Caki2 (cell line): Measurements from ENCODE around the gene BRD3OS. TPM values are rescaled to one million over a fixed set of nuclear protein-coding genes. Genes with fewer than 3 reads are reported as not detected.

Experiments used
- DNase-seq: peaks from one replicate; pipeline ENCODE4 v3.0.0-alpha.2; 2015; ENCODE audit warnings: low read depth
- in situ Hi-C: cut with HindIII; loops from 2 replicates; pipeline ENCODE4 v1.10.0; 2016; ENCODE audit warnings: low sequenced_read_pairs, low pct_unique_long_range_greater_than_20kb, mixed read lengths
- total RNA-seq: library from RNA; depleted of rRNA; stranded (reverse); fragments of >200 nt; shearing (Covaris generic); gene quantifications from 2 replicates; pipeline ENCODE4 v1.2.3, GENCODE V29; 2014; ENCODE audit warnings: low replicate concordance

BRD3OS gene
- total RNA-seq, 1 experiment from 2014 or later: 27.1 TPM

- peak; percentile 51 for DNase-seq
Measured at GRCh38 chr9:134055981-134056461, 30.7 kb downstream of the BRD3OS start.

DNA sequence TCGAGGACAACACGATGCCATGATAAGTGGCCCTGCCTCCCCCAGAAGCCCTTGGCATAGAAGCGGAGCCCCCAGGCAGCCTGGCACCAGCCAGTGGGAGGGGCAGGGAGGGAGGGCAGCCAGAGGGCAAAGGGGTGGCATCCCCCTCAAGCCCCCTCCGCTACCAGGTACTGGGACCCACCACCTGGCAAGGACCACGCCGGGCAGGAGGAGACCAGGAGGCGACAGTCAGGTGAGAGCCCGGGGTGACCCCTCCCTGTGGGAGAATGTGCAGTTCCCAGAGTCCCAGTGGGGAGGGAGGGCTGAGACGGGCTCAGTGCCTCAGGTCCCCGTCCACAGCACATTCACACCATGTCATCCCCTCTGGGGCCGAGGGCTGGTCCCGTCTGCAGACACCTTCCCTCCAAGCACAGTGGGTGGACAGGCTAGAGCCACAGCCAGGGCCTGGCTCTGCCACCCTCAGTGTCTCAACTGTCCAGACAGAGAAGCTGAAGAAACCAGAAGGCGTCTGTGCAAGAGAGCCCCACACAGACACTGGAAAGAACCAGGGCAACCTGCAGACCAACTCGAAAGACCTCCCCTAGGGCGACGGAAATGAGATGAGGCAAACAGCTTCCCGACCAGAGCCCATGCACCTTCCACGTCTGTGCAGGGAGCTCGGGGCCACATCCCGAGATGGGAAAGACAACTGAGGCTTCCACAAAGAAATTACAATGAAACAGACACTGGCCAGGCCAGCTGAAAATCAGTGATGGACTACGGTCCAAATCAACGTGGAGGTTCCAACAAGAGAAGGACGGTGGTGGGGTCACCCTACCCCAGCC is 31.4 kb downstream of the BRD3OS start:
- in situ Hi-C loops: no loop called here
- no peak for DNase-seq

More at GRCh38 chr9:134055981-134056461, 30.7 kb downstream of the BRD3OS start:
- in situ Hi-C loops: no loop called here

- in situ Hi-C loops: no loop called here
- no peak for DNase-seq
Measured at GRCh38 chr9:134057307-134057657, 32.0 kb downstream of the BRD3OS start.

DNA sequence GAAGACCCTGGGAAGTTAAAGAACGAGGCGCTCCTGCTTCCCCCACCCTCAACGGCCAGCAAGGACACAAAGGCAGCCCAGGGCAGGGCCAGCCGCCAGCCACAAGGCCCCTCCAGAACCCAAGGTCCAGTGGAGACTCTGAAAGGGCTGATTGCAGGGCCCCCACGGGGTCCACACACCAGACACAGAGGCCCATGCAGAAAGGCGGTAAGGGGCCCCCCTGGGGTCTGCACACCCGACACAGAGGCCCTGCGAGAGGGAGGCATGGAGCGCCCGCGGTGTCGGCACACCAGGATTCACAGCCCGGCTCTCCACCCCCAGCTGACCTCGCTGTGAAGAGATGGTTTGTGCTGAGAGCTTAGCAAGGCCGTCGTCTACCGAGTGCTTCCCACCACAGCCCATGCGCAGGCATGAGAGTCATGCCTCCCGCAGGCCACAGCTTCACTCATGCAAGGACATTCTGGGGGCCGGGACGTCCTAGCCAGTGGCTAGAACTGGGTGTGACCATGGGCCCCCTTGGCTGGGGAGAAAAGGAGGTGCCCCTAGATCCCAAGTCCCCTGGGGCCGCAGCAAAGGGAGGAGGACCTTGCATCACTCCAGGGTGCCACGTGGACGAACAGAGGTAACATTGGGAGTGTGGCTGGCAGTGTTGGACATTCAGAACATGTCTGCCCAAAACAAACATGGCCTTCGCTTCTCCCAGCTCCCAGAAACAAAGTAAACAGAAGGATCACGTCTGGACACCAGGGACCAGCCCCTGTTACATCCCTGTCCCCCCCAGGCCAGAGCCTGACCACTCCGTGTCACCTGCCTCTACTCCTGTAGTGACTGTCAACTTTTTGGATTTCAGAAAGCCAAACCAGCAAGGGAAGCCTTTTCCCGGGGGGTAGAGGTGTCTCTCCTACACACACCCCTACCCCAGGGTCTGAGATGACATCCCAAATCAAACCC is 32.7 kb downstream of the BRD3OS start:
- DNase-seq: no peak
- in situ Hi-C loops: no loop called here

DNA sequence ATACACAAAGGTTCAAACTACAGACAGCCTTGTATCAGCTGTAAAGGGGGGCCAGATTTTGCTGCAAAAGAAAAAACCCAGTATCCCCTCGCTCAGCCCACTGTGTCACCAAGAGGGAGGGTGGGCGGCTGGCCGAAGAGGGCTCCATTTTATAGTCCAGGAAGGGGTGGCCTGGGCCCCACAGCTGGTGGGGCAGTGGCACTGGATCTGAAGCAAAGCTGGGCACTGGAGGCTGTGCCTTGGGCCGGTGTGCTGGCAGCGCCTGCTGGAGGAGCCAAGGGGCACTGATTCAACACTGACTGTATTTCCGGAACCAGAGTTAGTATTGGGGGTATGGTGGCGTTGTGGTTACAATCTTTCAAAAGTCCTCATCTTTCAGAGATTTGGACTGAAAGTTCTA is 33.4 kb downstream of the BRD3OS start:
- DNase-seq: no peak
- in situ Hi-C loops: no loop called here

GRCh38 chr9:134059188-134059641 is 33.9 kb downstream of the BRD3OS start:
- in situ Hi-C loops: no loop called here
- DNase-seq: no peak

DNA sequence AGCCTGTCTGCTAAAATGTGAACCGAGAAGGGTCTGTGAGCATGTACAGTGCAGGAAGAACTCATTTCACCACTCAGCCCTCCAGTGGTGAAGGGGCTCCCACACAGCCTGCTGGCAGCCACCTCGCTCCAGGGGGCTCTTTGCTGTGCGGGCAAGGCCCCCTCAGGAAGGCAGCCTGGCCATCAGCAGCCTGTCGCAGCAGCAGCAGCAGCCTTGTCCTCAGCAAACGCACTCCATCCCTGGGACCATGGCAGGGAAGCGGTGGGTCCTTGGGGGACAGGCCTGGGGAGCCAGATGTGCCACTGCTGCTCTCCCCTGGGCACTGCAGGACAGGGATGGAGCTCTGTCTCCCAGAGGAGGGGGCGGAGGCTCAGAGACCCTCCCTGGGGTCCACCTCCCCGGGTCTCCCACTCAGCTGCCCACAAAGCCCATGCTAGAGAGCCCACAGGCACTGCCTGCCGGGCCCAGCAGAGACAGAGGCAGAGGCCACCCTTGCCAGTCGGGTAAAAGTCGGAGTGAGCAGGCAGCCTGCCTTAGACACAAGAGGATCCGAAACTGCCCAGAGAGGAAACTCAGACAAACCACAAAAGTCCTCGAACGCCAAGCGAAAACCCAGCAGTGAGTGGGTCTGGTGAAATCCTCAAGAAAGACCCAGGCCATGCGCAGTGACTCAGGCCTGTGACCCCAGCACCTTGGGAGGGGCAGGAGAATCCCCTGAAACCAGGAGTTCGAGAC is 34.5 kb downstream of the BRD3OS start:
- no peak for DNase-seq
- in situ Hi-C loops: no loop called here

DNA sequence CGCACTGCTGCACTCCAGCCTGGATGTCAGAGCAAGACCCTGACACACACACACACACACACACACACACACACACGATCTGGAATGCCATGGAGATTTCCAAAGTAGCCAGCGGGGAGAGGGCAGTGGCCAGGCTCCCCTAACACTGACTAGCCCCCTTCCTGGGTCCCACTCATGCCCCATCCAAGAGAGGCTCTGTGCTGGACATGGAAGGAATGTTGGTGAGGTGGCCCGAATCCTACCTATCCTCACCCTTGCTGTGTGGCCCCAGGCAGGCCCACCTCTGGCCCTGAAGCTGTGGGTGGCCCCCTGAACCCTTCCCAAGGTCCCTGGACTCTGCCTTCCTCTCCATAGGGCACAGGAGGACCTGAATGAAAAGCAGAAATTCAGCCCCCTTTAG is 35.3 kb downstream of the BRD3OS start:
- in situ Hi-C loops: no loop called here
- no peak for DNase-seq

GRCh38 chr9:134061019-134061687 is 35.9 kb downstream of the BRD3OS start:
- in situ Hi-C loops: no loop called here
- DNase-seq: no peak

DNA sequence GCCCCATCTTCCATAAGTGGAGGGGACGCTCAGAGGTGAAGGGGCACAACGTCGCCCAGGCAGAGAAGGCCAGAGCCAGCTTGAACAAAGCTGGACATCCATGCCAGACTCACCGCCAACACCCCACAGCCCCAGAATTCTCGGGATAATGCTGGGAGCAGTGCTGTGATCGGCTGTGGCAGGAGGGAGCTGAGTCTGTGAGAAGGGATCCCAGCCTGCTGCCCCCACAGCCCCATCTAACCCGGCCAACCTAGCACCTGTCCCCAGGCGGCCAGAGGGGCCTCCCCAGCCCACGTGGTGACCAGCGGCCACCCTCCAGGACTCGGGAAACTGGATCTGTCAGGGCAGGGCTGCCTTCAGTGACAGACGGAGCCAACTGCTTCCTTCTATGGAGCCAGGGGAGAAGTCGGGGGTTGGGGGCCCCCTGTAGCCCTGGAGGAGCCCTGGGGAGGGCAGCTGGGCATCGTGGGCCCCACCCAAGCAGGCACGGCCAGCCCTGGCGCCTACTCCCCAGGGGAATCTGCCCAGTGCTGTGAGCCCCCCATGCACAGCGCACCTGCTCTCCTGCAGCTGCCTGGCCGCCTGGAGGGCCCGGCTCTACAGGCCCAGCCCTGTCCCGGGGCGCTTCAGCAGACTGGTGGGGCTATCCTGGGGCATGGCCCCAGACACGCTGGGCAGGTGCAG is 36.5 kb downstream of the BRD3OS start:
- in situ Hi-C loops: no loop called here
- no peak for DNase-seq

GRCh38 chr9:134062461-134063087 is 37.3 kb downstream of the BRD3OS start:
- no peak for DNase-seq
- in situ Hi-C loops: no loop called here

DNA sequence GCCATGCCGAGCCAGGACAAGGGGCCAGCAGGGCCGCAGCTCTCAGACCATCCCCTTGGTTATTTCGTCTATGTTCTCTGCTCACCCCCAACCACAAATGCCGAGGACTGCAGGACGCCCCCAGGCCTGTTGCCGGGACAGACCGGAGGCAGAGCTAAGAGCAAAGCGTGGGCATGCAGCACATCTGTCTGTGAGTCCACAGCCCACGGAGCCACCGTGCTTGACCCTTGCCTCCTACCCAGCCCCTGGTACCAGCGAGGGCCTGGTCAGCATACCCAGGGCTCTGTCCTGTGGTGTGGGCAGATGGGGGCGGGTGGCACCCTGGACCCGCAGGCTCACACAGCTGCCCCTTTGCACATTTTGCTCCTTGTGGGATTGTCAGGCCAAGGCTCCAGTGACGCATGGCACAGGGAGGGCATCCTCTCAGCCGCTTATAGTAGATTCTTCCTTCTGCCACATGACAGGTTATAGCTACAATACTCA is 37.8 kb downstream of the BRD3OS start:
- in situ Hi-C loops: no loop called here

GRCh38 chr9:134063571-134064450 is 38.5 kb downstream of the BRD3OS start:
- no peak for DNase-seq
- in situ Hi-C loops: no loop called here

More for the DNA sequence above, 37.8 kb downstream of the BRD3OS start:
- DNase-seq: no peak

- DNase-seq: no peak
- in situ Hi-C loops: no loop called here
Measured at GRCh38 chr9:134064711-134065110, 39.4 kb downstream of the BRD3OS start.

DNA sequence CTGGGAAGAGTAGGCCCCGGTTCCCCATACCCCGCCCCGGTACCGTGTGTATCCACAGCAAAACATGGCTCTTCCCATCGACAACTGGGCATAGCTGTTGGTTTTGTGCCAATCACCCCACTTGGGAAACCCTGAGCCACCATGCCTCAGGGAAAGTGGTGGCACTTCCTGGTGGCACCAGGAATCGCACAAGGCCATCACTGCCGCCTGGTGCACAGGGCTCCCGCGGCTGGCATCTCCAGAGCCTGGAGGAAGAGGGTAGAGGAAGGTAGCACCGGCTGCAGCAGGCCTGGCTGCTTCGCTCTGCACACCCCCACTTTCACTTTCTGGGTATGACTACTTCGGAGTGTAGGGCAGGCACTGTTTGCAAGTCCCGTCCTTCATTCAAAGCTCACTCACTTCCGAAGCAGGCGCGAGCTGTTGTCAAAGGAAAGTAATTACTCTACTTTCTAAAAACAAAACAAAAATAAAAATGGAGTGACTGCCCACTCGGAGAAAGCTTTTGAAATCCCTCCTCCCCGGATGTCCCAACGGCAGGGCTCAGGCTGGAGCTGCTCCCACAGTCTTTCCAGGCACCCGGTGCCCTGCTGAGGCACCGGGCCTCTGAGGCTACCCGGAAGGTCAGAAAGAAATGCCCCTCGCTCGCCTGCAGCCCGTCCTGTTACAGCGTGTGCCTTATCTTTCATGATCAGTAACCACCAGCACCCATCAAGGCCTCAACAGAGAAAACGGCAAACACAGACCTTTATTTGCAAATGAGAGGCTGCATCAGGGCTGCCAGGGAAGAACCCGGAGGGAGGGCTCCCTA is 40.5 kb downstream of the BRD3OS start:
- no peak for DNase-seq
- in situ Hi-C loops: no loop called here
